SK-N-SH treated with all-trans-retinoic acid at 6 μM for 48 hours (cell line): ENCODE results near the gene AGBL2.

Experiments
- ATAC-seq: fragments of 200-7000 bp; cut with Tn5 transposase; 3 replicates; pipeline ENCODE4 v1.9.1; 2020; ENCODE audit warnings: mild to moderate bottlenecking, moderate library complexity
- ARNTL ChIP-seq: fragments of 450-650 bp; formaldehyde crosslinking; IDR thresholded peaks from 2 replicates; pipeline ENCODE4 v1.5.0; 2020; ENCODE audit warnings: low read depth, mild to moderate bottlenecking, moderate library complexity, borderline replicate concordance
- CSDC2 ChIP-seq: fragments of 250-450 bp; sonication (Bioruptor Pico); IDR thresholded peaks from 2 replicates; pipeline ENCODE4 v1.5.0; 2020; ENCODE audit warnings: mild to moderate bottlenecking, moderate library complexity
- ESRRG ChIP-seq: fragments of 250-450 bp; sonication (Bioruptor Pico); IDR thresholded peaks from 2 replicates; pipeline ENCODE4 v1.6.1; 2021; ENCODE audit warnings: mild to moderate bottlenecking
- GLIS3 ChIP-seq: fragments of 250-450 bp; sonication (Bioruptor Pico); IDR thresholded peaks from 2 replicates; pipeline ENCODE4 v1.5.0; 2020; ENCODE audit warnings: mild to moderate bottlenecking, moderate library complexity
- ISL1 ChIP-seq: fragments of 250-450 bp; sonication (Bioruptor Pico); IDR thresholded peaks from 2 replicates; pipeline ENCODE4 v2.1.2; 2022; ENCODE audit warnings: mild to moderate bottlenecking, moderate library complexity
- OSR1 ChIP-seq: fragments of 250-450 bp; sonication (Bioruptor Pico); IDR thresholded peaks from 2 replicates; pipeline ENCODE4 v1.8.0; 2022; ENCODE audit warnings: moderate library complexity, mild to moderate bottlenecking, inconsistent platforms
- PPARA ChIP-seq: fragments of 250-450 bp; sonication (Bioruptor Pico); IDR thresholded peaks from 2 replicates; pipeline ENCODE4 v1.5.0; 2020; ENCODE audit warnings: mild to moderate bottlenecking, borderline replicate concordance
- SNAI2 ChIP-seq: fragments of 250-450 bp; sonication (Bioruptor Pico); IDR thresholded peaks from 2 replicates; pipeline ENCODE4 v1.5.0; 2020; ENCODE audit warnings: mild to moderate bottlenecking, moderate library complexity
- TCF4 ChIP-seq: fragments of 250-450 bp; sonication (Bioruptor Pico); IDR thresholded peaks from 2 replicates; pipeline ENCODE4 v1.8.0; 2021; ENCODE audit warnings: mild to moderate bottlenecking, moderate library complexity, borderline replicate concordance
- TOX ChIP-seq: fragments of 250-450 bp; sonication (Bioruptor Pico); IDR thresholded peaks from 2 replicates; pipeline ENCODE4 v1.8.0; 2021; ENCODE audit warnings: mild to moderate bottlenecking, moderate library complexity, borderline replicate concordance
- ZC3H10 ChIP-seq: fragments of 250-450 bp; sonication (Bioruptor Pico); IDR thresholded peaks from 2 replicates; pipeline ENCODE4 v1.5.1; 2021; ENCODE audit warnings: mild to moderate bottlenecking, moderate library complexity
- ZFP30 ChIP-seq: fragments of 450-650 bp; formaldehyde crosslinking; IDR thresholded peaks from 2 replicates; pipeline ENCODE4 v1.5.0; 2022; ENCODE audit warnings: mild to moderate bottlenecking, moderate library complexity
- ZNF565 ChIP-seq: fragments of 450-650 bp; formaldehyde crosslinking; conservative IDR thresholded peaks from 2 replicates; pipeline ENCODE4 v1.5.0; 2020; ENCODE audit warnings: low read depth, mild to moderate bottlenecking, moderate library complexity
- ZNF70 ChIP-seq: fragments of 450-650 bp; formaldehyde crosslinking; IDR thresholded peaks from 2 replicates; pipeline ENCODE4 v1.5.0; 2020; ENCODE audit warnings: mild to moderate bottlenecking, moderate library complexity
- ZNF8 ChIP-seq: fragments of 450-650 bp; formaldehyde crosslinking; IDR thresholded peaks from 2 replicates; pipeline ENCODE4 v1.5.0; 2020; ENCODE audit warnings: mild to moderate bottlenecking, moderate library complexity
- TF ChIP-seq, protein P1 (sequence below): fragments of 250-450 bp; sonication (Bioruptor Pico); IDR thresholded peaks from 2 replicates; pipeline ENCODE4 v1.5.0; 2020; ENCODE audit warnings: mild to moderate bottlenecking, moderate library complexity
- TF ChIP-seq, protein P2 (sequence below): fragments of 250-450 bp; sonication (Bioruptor Pico); IDR thresholded peaks from 2 replicates; pipeline ENCODE4 v1.5.1; 2020; ENCODE audit warnings: low read depth, mild to moderate bottlenecking, moderate library complexity
- TF ChIP-seq, protein P3 (sequence below): fragments of 250-450 bp; sonication (Bioruptor Pico); IDR thresholded peaks from 2 replicates; pipeline ENCODE4 v1.5.1; 2021; ENCODE audit warnings: mild to moderate bottlenecking, moderate library complexity
- TF ChIP-seq, protein P4 (sequence below): fragments of 250-450 bp; sonication (Bioruptor Pico); IDR thresholded peaks from 2 replicates; pipeline ENCODE4 v1.8.0; 2021; ENCODE audit warnings: low read depth, mild to moderate bottlenecking, moderate library complexity, borderline replicate concordance
- TF ChIP-seq, protein P5 (sequence below): fragments of 250-450 bp; sonication (Bioruptor Pico); IDR thresholded peaks from 2 replicates; pipeline ENCODE4 v1.8.0; 2020; ENCODE audit warnings: mild to moderate bottlenecking, moderate library complexity, borderline replicate concordance

The AGBL2 gene

DNA sequence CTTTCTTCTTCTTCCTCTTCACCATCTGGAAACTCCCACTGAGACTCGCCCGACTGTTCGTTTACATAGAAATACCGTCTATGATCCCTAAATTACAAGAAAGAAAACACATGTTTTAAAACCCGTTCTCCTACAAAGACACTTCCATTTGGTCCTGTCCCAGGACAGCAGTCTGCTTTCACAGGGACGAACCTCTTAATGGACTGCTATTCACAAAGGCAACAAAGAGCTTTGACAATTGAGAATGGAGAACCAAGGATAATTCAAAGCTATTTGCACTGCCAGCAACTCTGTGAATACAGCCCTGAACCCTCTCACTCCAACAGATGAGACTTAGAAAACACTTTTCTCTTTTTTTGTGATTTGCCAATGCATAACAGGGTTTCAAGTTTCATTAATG is 16.3 kb upstream of the AGBL2 start:
- no peak for ATAC-seq
- TF ChIP-seq ZFP30 (CRISPR knock-in tag) (no peak), ZNF565 (CRISPR knock-in tag) (no peak), ISL1 (no peak), TCF4 (CRISPR knock-in tag) (no peak), TOX (no peak), ZNF8 (CRISPR knock-in tag) (no peak), ARNTL (CRISPR knock-in tag) (no peak), CSDC2 (CRISPR knock-in tag) (no peak), OSR1 (CRISPR knock-in tag) (no peak)
- TF ChIP-seq, protein P1, sequence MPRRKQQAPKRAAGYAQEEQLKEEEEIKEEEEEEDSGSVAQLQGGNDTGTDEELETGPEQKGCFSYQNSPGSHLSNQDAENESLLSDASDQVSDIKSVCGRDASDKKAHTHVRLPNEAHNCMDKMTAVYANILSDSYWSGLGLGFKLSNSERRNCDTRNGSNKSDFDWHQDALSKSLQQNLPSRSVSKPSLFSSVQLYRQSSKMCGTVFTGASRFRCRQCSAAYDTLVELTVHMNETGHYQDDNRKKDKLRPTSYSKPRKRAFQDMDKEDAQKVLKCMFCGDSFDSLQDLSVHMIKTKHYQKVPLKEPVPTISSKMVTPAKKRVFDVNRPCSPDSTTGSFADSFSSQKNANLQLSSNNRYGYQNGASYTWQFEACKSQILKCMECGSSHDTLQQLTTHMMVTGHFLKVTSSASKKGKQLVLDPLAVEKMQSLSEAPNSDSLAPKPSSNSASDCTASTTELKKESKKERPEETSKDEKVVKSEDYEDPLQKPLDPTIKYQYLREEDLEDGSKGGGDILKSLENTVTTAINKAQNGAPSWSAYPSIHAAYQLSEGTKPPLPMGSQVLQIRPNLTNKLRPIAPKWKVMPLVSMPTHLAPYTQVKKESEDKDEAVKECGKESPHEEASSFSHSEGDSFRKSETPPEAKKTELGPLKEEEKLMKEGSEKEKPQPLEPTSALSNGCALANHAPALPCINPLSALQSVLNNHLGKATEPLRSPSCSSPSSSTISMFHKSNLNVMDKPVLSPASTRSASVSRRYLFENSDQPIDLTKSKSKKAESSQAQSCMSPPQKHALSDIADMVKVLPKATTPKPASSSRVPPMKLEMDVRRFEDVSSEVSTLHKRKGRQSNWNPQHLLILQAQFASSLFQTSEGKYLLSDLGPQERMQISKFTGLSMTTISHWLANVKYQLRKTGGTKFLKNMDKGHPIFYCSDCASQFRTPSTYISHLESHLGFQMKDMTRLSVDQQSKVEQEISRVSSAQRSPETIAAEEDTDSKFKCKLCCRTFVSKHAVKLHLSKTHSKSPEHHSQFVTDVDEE = no peak

DNA sequence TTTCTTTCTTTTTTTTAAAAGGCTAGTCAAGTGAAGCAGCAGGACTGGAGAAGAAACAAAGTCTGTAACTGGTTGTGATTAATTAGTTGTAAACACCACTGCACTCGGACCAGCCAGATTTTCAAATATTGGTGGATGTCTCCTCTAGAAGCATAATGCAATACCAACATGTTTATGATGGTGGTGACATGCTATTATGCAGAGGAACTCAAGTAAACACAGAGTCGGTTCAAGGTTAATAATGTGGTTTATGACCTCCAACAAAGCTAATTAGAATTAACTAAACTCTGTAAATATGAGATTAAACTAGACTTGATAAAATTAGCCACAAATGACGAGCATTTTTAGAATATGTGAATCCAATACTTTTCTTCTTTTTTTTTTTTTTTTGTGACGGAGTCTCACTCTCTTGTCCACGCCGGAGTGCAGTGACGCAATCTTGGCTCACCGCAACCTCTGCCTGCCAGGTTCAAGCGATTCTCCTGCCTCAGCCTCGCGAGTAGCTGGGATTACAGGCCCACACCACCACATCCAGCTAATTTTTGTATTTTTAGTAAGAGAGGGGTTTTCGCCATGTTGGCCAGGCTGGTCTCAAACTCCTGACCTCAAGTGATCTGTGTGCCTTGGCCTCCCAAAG is 11.8 kb upstream of the AGBL2 start:
- TF ChIP-seq, protein P2, sequence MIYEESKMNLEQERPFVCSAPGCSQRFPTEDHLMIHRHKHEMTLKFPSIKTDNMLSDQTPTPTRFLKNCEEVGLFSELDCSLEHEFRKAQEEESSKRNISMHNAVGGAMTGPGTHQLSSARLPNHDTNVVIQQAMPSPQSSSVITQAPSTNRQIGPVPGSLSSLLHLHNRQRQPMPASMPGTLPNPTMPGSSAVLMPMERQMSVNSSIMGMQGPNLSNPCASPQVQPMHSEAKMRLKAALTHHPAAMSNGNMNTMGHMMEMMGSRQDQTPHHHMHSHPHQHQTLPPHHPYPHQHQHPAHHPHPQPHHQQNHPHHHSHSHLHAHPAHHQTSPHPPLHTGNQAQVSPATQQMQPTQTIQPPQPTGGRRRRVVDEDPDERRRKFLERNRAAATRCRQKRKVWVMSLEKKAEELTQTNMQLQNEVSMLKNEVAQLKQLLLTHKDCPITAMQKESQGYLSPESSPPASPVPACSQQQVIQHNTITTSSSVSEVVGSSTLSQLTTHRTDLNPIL (CRISPR knock-in tag) = no peak
- TF ChIP-seq GLIS3 (CRISPR knock-in tag) (no peak), OSR1 (CRISPR knock-in tag) (no peak), ZNF70 (CRISPR knock-in tag) (no peak), PPARA (CRISPR knock-in tag) (no peak), ARNTL (CRISPR knock-in tag) (no peak), ESRRG (CRISPR knock-in tag) (no peak), SNAI2 (no peak), ZC3H10 (CRISPR knock-in tag) (no peak), ZFP30 (CRISPR knock-in tag) (no peak), ZNF565 (CRISPR knock-in tag) (no peak), TCF4 (CRISPR knock-in tag) (no peak), CSDC2 (CRISPR knock-in tag) (no peak)
- TF ChIP-seq, protein P3, sequence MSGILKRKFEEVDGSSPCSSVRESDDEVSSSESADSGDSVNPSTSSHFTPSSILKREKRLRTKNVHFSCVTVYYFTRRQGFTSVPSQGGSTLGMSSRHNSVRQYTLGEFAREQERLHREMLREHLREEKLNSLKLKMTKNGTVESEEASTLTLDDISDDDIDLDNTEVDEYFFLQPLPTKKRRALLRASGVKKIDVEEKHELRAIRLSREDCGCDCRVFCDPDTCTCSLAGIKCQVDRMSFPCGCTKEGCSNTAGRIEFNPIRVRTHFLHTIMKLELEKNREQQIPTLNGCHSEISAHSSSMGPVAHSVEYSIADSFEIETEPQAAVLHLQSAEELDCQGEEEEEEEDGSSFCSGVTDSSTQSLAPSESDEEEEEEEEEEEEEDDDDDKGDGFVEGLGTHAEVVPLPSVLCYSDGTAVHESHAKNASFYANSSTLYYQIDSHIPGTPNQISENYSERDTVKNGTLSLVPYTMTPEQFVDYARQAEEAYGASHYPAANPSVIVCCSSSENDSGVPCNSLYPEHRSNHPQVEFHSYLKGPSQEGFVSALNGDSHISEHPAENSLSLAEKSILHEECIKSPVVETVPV (CRISPR knock-in tag) = no peak
- TF ChIP-seq, protein P1 = no peak
- TF ChIP-seq, protein P4, sequence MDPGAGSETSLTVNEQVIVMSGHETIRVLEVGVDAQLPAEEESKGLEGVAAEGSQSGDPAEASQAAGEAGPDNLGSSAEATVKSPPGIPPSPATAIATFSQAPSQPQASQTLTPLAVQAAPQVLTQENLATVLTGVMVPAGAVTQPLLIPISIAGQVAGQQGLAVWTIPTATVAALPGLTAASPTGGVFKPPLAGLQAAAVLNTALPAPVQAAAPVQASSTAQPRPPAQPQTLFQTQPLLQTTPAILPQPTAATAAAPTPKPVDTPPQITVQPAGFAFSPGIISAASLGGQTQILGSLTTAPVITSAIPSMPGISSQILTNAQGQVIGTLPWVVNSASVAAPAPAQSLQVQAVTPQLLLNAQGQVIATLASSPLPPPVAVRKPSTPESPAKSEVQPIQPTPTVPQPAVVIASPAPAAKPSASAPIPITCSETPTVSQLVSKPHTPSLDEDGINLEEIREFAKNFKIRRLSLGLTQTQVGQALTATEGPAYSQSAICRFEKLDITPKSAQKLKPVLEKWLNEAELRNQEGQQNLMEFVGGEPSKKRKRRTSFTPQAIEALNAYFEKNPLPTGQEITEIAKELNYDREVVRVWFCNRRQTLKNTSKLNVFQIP (CRISPR knock-in tag) = no peak
- TF ChIP-seq, protein P5, sequence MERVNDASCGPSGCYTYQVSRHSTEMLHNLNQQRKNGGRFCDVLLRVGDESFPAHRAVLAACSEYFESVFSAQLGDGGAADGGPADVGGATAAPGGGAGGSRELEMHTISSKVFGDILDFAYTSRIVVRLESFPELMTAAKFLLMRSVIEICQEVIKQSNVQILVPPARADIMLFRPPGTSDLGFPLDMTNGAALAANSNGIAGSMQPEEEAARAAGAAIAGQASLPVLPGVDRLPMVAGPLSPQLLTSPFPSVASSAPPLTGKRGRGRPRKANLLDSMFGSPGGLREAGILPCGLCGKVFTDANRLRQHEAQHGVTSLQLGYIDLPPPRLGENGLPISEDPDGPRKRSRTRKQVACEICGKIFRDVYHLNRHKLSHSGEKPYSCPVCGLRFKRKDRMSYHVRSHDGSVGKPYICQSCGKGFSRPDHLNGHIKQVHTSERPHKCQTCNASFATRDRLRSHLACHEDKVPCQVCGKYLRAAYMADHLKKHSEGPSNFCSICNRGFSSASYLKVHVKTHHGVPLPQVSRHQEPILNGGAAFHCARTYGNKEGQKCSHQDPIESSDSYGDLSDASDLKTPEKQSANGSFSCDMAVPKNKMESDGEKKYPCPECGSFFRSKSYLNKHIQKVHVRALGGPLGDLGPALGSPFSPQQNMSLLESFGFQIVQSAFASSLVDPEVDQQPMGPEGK (CRISPR knock-in tag) = no peak
- TF ChIP-seq, all 23 proteins: peak for 0
- ATAC-seq = no peak
